DND-41 (cell line): ENCODE data around the gene PAGR1.

ENCODE experiments used
- EZH2 ChIP-seq: IDR thresholded peaks from 3 replicates; pipeline ENCODE4 v1.6.1; 2012; ENCODE audit warnings: borderline replicate concordance, low read depth, mild to moderate bottlenecking, moderate library complexity, low read length, inconsistent platforms; ENCODE audit not compliant: severe bottlenecking
- TF ChIP-seq, protein P1 (sequence below): IDR thresholded peaks from 2 replicates; pipeline ENCODE4 v1.5.1; 2012; ENCODE audit warnings: borderline replicate concordance, low read length, moderate library complexity, mild to moderate bottlenecking; ENCODE audit not compliant: poor library complexity, severe bottlenecking; ENCODE audit errors: extremely low read depth

DNA sequence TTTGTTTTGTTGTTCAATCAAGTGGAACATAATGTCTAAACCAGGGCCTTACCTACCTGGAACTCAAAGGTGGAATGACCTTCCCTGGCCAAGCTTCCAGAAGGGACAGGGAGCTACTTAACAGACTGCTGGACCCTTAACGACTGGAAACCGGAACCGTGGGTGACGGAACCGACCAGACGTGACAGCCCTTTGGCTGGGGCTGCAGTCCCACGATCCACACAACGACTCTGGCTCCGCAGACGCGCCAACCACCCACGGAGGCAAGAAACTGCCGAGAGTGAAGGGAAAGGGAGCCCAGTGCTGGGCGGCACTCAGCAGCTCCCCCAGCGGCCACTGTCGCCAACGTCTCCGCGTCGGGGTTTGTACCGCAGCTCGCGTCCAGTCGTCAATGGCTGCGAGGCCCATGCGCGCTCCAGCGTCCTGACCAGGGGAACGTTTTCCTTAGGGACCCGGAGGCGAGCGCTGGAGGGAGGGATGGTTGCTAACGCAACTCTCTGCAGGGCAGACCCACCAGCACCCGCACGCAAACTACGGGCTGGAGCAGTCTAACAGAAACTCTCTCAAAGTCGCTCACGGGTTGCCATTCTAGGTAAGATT, 31.0 kb upstream of the PAGR1 start:
- TF ChIP-seq, protein P1, sequence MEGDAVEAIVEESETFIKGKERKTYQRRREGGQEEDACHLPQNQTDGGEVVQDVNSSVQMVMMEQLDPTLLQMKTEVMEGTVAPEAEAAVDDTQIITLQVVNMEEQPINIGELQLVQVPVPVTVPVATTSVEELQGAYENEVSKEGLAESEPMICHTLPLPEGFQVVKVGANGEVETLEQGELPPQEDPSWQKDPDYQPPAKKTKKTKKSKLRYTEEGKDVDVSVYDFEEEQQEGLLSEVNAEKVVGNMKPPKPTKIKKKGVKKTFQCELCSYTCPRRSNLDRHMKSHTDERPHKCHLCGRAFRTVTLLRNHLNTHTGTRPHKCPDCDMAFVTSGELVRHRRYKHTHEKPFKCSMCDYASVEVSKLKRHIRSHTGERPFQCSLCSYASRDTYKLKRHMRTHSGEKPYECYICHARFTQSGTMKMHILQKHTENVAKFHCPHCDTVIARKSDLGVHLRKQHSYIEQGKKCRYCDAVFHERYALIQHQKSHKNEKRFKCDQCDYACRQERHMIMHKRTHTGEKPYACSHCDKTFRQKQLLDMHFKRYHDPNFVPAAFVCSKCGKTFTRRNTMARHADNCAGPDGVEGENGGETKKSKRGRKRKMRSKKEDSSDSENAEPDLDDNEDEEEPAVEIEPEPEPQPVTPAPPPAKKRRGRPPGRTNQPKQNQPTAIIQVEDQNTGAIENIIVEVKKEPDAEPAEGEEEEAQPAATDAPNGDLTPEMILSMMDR = no peak
- TF ChIP-seq EZH2 = no peak
